GM23338 (cell line): Measurements from ENCODE around the gene ARL1. TPM values are rescaled to one million over a fixed set of nuclear protein-coding genes. Genes with fewer than 3 reads are reported as not detected.

Experiments
- ATAC-seq: fragments of 200-7000 bp; cut with Tn5 transposase; 3 replicates; pipeline ENCODE4 v1.9.1; 2020
- DNase-seq: peaks from one replicate; pipeline ENCODE4 v3.0.0-alpha.2; 2015; ENCODE audit warnings: low spot score
- H2AFZ ChIP-seq: fragments of 200-600 bp; sonication (generic); 2 replicates; pipeline ENCODE4 v1.8.0; 2016; ENCODE audit warnings: antibody characterized with exemption, mild to moderate bottlenecking, moderate library complexity
- H3F3A ChIP-seq: fragments of 200-600 bp; sonication (generic); replicated peaks from 2 replicates; pipeline ENCODE4 v1.8.0; 2017; ENCODE audit warnings: antibody characterized with exemption, mixed run types, low read depth
- H3K27ac ChIP-seq: fragments of 200-600 bp; sonication (generic); 2 replicates; pipeline ENCODE4 v1.6.1; 2016; ENCODE audit warnings: low read depth
- H3K27me3 ChIP-seq: fragments of 200-600 bp; sonication (generic); 2 replicates; pipeline ENCODE4 v1.8.0; 2016; ENCODE audit warnings: mild to moderate bottlenecking, mixed run types, moderate library complexity; ENCODE audit not compliant: insufficient read depth
- H3K36me3 ChIP-seq: fragments of 200-600 bp; sonication (generic); 2 replicates; pipeline ENCODE4 v1.8.0; 2016; ENCODE audit warnings: mild to moderate bottlenecking; ENCODE audit not compliant: insufficient read depth
- H3K4me1 ChIP-seq: fragments of 200-600 bp; sonication (generic); 2 replicates; pipeline ENCODE4 v1.8.0; 2016; ENCODE audit warnings: mild to moderate bottlenecking, moderate library complexity; ENCODE audit not compliant: insufficient read depth
- H3K4me2 ChIP-seq: fragments of 200-600 bp; sonication (generic); 2 replicates; pipeline ENCODE4 v1.7.1; 2017; ENCODE audit warnings: mixed run types
- H3K4me3 ChIP-seq: fragments of 200-600 bp; sonication (generic); 2 replicates; pipeline ENCODE4 v1.6.1; 2016; ENCODE audit warnings: mixed run types
- H3K79me2 ChIP-seq: fragments of 200-600 bp; sonication (generic); replicated peaks from 2 replicates; pipeline ENCODE4 v1.8.0; 2017; ENCODE audit warnings: mild to moderate bottlenecking; ENCODE audit not compliant: insufficient read depth
- H3K9me2 ChIP-seq: fragments of 200-600 bp; sonication (generic); 2 replicates; pipeline ENCODE4 v1.8.0; 2017; ENCODE audit not compliant: insufficient read depth
- H4K20me1 ChIP-seq: fragments of 200-600 bp; sonication (generic); replicated peaks from 2 replicates; pipeline ENCODE4 v1.8.0; 2017; ENCODE audit warnings: mild to moderate bottlenecking; ENCODE audit not compliant: insufficient read depth
- H3K27ac Mint-ChIP-seq: 2 replicates; pipeline ENCODE4 v1.8.0; 2020; ENCODE audit warnings: inconsistent platforms, mild to moderate bottlenecking, moderate library complexity, mixed read lengths
- H3K27me3 Mint-ChIP-seq: 3 replicates; pipeline ENCODE4 v1.8.0; 2022; ENCODE audit warnings: low read depth, mild to moderate bottlenecking, moderate library complexity, mixed read lengths, inconsistent platforms; ENCODE audit not compliant: insufficient read depth, poor library complexity
- H3K36me3 Mint-ChIP-seq: 3 replicates; pipeline ENCODE4 v1.8.0; 2021; ENCODE audit warnings: low read depth, mild to moderate bottlenecking, inconsistent platforms, moderate library complexity, mixed read lengths
- H3K4me1 Mint-ChIP-seq: 3 replicates; pipeline ENCODE4 v1.8.0; 2020; ENCODE audit warnings: mild to moderate bottlenecking, inconsistent platforms, mixed read lengths
- H3K4me3 Mint-ChIP-seq: 3 replicates; pipeline ENCODE4 v1.8.0; 2021; ENCODE audit warnings: moderate library complexity, mild to moderate bottlenecking, inconsistent platforms, mixed read lengths
- H3K9me3 Mint-ChIP-seq: 3 replicates; pipeline ENCODE4 v1.8.0; 2020; ENCODE audit warnings: moderate library complexity, mild to moderate bottlenecking, inconsistent platforms, mixed read lengths
- CREB1 ChIP-seq: fragments of 250-450 bp; sonication (Bioruptor Pico); IDR thresholded peaks from 2 replicates; pipeline ENCODE4 v1.5.0; 2020; ENCODE audit warnings: low read depth, mild to moderate bottlenecking, moderate library complexity
- CTCF ChIP-seq, 2 experiments: fragments of 200-600 bp in 1 of 2; sonication (generic) in 1 of 2; conservative IDR thresholded peaks; 2 replicates each; pipeline versions ENCODE4 v1.5.1 to v1.6.1; 2016 to 2017; ENCODE audit warnings: antibody characterized with exemption in 2 of 2, low read depth in 2 of 2, mild to moderate bottlenecking in 2 of 2, moderate library complexity in 1 of 2
- ETS1 ChIP-seq: IDR thresholded peaks from 2 replicates; pipeline ENCODE4 v1.6.1; 2016; ENCODE audit warnings: antibody characterized with exemption
- EZH2 ChIP-seq: fragments of 200-600 bp; sonication (generic); IDR thresholded peaks from one replicate; pipeline ENCODE4 v1.8.0; 2017; ENCODE audit warnings: antibody characterized with exemption, mild to moderate bottlenecking, low read depth; ENCODE audit not compliant: unreplicated experiment
- EZH2phosphoT487 ChIP-seq: fragments of 200-600 bp; sonication (generic); IDR thresholded peaks from one replicate; pipeline ENCODE4 v1.8.1; 2018; ENCODE audit warnings: antibody characterized with exemption; ENCODE audit not compliant: unreplicated experiment
- JUNB ChIP-seq: IDR thresholded peaks from one replicate; pipeline ENCODE4 v1.6.1; 2016; ENCODE audit warnings: antibody characterized with exemption; ENCODE audit not compliant: unreplicated experiment
- NANOG ChIP-seq: IDR thresholded peaks from 2 replicates; pipeline ENCODE4 v1.6.1; 2016; ENCODE audit warnings: antibody characterized with exemption, borderline replicate concordance
- POLR2AphosphoS5 ChIP-seq: IDR thresholded peaks from 2 replicates; pipeline ENCODE4 v1.6.1; 2016; ENCODE audit warnings: antibody characterized with exemption, low read depth
- STAT1 ChIP-seq: IDR thresholded peaks from one replicate; pipeline ENCODE4 v1.6.1; 2016; ENCODE audit warnings: antibody characterized with exemption; ENCODE audit not compliant: unreplicated experiment
- ZNF114 ChIP-seq: fragments of 250-450 bp; sonication (Bioruptor Pico); IDR thresholded peaks from 2 replicates; pipeline ENCODE4 v1.5.0; 2020; ENCODE audit warnings: mild to moderate bottlenecking, moderate library complexity
- ZNF331 ChIP-seq: fragments of 250-450 bp; sonication (Bioruptor Pico); IDR thresholded peaks from 2 replicates; pipeline ENCODE4 v1.5.0; 2020; ENCODE audit warnings: low read depth, mild to moderate bottlenecking, moderate library complexity
- ZNF462 ChIP-seq: fragments of 250-450 bp; sonication (Bioruptor Pico); IDR thresholded peaks from 2 replicates; pipeline ENCODE4 v1.5.0; 2020; ENCODE audit warnings: mild to moderate bottlenecking, moderate library complexity
- polyA plus RNA-seq: library from polyadenylated mRNA; unstranded; fragments of >200 nt; fragmentation: Nextera tagmentation; extraction: Ambion mirVana; gene quantifications from 2 replicates; pipeline ENCODE4 v1.2.1, GENCODE V29; 2016
- total RNA-seq: library from RNA; depleted of rRNA; stranded (reverse); fragments of >200 nt; shearing (Covaris generic); gene quantifications from 2 replicates; pipeline ENCODE4 v1.2.3, GENCODE V29; 2014
- TF ChIP-seq, protein P1 (sequence below): IDR thresholded peaks from one replicate; pipeline ENCODE4 v1.6.1; 2018; ENCODE audit warnings: antibody characterized with exemption; ENCODE audit not compliant: unreplicated experiment

ARL1 gene
- total and polyA plus RNA-seq, 2 experiments from 2014 or later, result 50.0 to 55.9 TPM

DNA sequence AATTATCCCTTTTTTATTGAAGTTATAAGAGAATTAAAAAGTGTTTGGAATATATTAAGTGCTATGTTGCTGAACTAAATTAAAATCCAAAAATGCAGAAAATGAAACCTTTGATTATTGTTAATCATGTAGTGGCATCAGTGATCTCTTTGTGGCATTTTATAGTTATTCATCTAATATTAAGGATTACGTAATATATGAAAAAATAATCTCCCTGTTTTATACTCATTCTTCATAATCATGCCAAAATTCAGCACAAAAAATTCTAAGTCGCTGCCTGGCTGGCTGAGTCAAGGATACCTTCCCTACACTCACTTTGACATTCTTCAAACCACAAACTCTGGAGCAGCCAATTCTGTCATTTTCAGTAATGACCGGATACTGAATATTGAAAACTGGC is 63.7 kb downstream of the ARL1 start:
- Histone ChIP-seq H2AFZ (no peak overlapping the region), H3K79me2 (no peaks in the 10 kb centered on the region), H3K4me3 (no peak overlapping the region), H4K20me1 (peaks cover 9% of the 10 kb centered on the region; the same call in 1 of the 2 replicates), H3F3A (no peaks in the 10 kb centered on the region), H3K36me3 (peaks cover 60% of the 10 kb centered on the region), H3K27me3 (no peaks in the 10 kb centered on the region), H3K4me2 (no peak overlapping the region), H3K27ac (no peak overlapping the region), H3K4me1 (no peaks in the 10 kb centered on the region), H3K9me2 (no peaks in the 10 kb centered on the region)
- no peak overlapping the region for H3K27ac Mint-ChIP-seq
- no peak for DNase-seq
- H3K4me1 Mint-ChIP-seq, result no peaks in the 10 kb centered on the region
- no peak for ATAC-seq
- H3K27me3 Mint-ChIP-seq, result no peaks in the 10 kb centered on the region
- TF ChIP-seq ZNF331 (CRISPR knock-in tag) (no peak), ETS1 (no peak), NANOG (no peak), EZH2 (no peak), CREB1 (CRISPR knock-in tag) (no peak), ZNF462 (CRISPR knock-in tag) (no peak), JUNB (no peak), ZNF114 (CRISPR knock-in tag) (no peak), STAT1 (no peak), POLR2AphosphoS5 (no peak), EZH2phosphoT487 (no peak), CTCF (conservative IDR thresholded peaks at IDR 0.05; ENCODE audit: low read depth in 2 of 2) (no peak)
- TF ChIP-seq, protein P1, sequence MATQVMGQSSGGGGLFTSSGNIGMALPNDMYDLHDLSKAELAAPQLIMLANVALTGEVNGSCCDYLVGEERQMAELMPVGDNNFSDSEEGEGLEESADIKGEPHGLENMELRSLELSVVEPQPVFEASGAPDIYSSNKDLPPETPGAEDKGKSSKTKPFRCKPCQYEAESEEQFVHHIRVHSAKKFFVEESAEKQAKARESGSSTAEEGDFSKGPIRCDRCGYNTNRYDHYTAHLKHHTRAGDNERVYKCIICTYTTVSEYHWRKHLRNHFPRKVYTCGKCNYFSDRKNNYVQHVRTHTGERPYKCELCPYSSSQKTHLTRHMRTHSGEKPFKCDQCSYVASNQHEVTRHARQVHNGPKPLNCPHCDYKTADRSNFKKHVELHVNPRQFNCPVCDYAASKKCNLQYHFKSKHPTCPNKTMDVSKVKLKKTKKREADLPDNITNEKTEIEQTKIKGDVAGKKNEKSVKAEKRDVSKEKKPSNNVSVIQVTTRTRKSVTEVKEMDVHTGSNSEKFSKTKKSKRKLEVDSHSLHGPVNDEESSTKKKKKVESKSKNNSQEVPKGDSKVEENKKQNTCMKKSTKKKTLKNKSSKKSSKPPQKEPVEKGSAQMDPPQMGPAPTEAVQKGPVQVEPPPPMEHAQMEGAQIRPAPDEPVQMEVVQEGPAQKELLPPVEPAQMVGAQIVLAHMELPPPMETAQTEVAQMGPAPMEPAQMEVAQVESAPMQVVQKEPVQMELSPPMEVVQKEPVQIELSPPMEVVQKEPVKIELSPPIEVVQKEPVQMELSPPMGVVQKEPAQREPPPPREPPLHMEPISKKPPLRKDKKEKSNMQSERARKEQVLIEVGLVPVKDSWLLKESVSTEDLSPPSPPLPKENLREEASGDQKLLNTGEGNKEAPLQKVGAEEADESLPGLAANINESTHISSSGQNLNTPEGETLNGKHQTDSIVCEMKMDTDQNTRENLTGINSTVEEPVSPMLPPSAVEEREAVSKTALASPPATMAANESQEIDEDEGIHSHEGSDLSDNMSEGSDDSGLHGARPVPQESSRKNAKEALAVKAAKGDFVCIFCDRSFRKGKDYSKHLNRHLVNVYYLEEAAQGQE, result no peak
- H3K4me3 Mint-ChIP-seq, result no peak overlapping the region
- peaks cover 73% of the 10 kb centered on the region for H3K36me3 Mint-ChIP-seq
- H3K9me3 Mint-ChIP-seq, result no peaks in the 10 kb centered on the region
